ENCODE data around the gene C22orf39. TPM values are rescaled to one million over a fixed set of nuclear protein-coding genes. Genes with fewer than 3 reads are reported as not detected.

Gene C22orf39
- total RNA-seq, 1 donor from 2014 or later: 76.2 TPM

DNA sequence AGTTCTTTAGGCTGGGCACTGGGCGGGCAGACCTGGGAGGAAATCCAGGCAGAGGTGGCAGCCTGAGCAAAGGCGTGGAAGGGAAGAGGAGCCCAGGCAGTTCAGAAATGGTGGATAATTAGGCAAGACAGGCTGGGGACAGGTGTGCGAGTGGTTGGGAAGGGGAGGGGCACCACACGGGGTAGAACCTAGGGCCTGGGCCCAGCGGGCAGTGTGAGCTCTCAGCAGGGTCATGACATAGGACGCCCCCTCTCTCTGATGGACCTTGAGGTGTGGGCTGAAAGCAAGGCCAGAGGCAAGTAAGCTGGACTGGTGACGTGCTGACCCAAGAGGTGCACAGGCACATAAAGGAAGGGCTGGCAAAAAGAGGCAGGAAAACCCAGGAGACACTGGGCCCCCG lies 24.7 kb upstream of the C22orf39 start:
- no peak for DNase-seq
- peaks cover 85% of the 10 kb centered on the region for H3K36me3 ChIP-seq
- intact Hi-C loops (cut with micrococcal nuclease): no loop called here
- H3K27me3 ChIP-seq (ENCODE audit: low read depth): no peaks in the 10 kb centered on the region
- H3K4me1 ChIP-seq: peaks cover 19% of the 10 kb centered on the region
- no peak overlapping the region for H3K27ac ChIP-seq (replicated peaks)
- TF ChIP-seq, protein P1, sequence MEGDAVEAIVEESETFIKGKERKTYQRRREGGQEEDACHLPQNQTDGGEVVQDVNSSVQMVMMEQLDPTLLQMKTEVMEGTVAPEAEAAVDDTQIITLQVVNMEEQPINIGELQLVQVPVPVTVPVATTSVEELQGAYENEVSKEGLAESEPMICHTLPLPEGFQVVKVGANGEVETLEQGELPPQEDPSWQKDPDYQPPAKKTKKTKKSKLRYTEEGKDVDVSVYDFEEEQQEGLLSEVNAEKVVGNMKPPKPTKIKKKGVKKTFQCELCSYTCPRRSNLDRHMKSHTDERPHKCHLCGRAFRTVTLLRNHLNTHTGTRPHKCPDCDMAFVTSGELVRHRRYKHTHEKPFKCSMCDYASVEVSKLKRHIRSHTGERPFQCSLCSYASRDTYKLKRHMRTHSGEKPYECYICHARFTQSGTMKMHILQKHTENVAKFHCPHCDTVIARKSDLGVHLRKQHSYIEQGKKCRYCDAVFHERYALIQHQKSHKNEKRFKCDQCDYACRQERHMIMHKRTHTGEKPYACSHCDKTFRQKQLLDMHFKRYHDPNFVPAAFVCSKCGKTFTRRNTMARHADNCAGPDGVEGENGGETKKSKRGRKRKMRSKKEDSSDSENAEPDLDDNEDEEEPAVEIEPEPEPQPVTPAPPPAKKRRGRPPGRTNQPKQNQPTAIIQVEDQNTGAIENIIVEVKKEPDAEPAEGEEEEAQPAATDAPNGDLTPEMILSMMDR (IDR thresholded peaks at IDR 0.05; ENCODE audit: borderline replicate concordance): no peak
- no peaks in the 10 kb centered on the region for H3K9me3 ChIP-seq (replicated peaks)
- no peak overlapping the region for H3K4me3 ChIP-seq

DNA sequence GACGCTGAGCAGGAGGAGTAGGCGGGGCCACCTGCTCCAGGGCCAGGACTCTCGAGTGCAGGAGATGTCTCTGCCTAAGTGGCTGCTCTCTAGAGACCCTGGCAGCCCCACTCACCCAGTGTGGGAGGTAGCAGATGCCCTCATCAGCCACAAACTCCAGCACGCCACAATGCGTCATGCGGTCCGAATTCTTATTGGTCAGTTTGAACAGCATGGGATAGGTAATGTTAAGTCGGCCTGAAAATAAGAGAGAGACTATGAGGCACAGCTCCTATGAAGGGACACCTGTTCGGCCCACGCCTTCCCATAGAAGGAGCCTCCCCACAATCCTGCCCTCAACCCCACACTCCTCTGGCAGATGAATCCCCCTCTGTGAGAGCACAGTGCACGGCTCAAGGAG lies 24.1 kb upstream of the C22orf39 start:
- Histone ChIP-seq H3K4me1 (peaks cover 12% of the 10 kb centered on the region), H3K27ac (replicated peaks) (no peak overlapping the region), H3K36me3 (peaks cover 91% of the 10 kb centered on the region), H3K27me3 (ENCODE audit: low read depth) (no peaks in the 10 kb centered on the region), H3K9me3 (replicated peaks) (no peaks in the 10 kb centered on the region), H3K4me3 (no peak overlapping the region)
- TF ChIP-seq, protein P1 (IDR thresholded peaks at IDR 0.05; ENCODE audit: borderline replicate concordance): no peak
- intact Hi-C loops (cut with micrococcal nuclease): no loop called here
- DNase-seq: no peak

DNA sequence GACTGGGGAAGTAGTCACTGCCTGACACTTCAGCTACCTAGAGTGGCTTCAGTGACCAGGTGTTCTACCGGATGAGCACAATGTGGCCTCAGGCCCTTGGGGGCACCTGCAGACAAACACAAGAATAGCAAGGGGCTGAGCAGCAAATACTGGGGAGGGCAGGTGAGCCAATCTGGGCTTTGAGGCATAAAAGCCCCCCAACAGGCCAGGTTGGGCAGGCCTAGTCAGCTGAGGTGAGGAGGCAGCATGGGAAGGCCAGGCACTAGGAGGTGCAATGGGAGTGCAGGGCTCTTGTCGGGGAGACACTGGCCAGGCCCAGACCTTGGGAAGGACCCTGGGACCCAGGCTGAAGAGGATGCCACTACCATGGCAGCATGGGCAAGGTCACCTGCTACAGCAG lies 22.5 kb upstream of the C22orf39 start:
- Histone ChIP-seq H3K27me3 (ENCODE audit: low read depth) (no peaks in the 10 kb centered on the region), H3K9me3 (replicated peaks) (no peaks in the 10 kb centered on the region), H3K4me1 (no peaks in the 10 kb centered on the region), H3K36me3 (peaks cover 100% of the 10 kb centered on the region), H3K4me3 (no peak overlapping the region), H3K27ac (replicated peaks) (no peak overlapping the region)
- intact Hi-C loops (cut with micrococcal nuclease): no loop called here
- TF ChIP-seq, protein P1 (IDR thresholded peaks at IDR 0.05; ENCODE audit: borderline replicate concordance): no peak
- DNase-seq: no peak

DNA sequence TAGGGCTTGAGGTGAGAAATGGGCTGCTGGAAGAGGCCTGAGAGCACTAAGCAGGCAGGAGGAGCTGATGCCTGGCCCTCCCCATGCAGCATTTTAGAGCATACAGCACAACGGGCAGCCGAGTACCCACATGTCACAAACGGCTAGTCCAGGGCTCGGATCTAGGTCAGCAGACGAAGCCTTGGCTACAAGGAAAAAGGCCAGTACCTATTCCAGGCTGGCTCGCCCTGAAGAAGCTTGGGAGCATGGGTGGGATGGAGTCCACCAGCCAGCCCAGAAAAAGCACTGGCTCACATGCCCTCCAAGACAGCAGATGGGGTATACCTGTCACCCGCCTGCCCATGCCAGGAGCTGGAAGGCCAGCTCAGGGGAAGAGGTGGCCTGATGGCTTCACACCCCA lies 21.9 kb upstream of the C22orf39 start:
- Histone ChIP-seq H3K27me3 (ENCODE audit: low read depth) (no peaks in the 10 kb centered on the region), H3K27ac (replicated peaks) (no peak overlapping the region), H3K36me3 (peaks cover 100% of the 10 kb centered on the region), H3K4me3 (no peak overlapping the region), H3K4me1 (no peaks in the 10 kb centered on the region), H3K9me3 (replicated peaks) (no peaks in the 10 kb centered on the region)
- DNase-seq: no peak
- intact Hi-C loops (cut with micrococcal nuclease): no loop called here
- TF ChIP-seq, protein P1 (IDR thresholded peaks at IDR 0.05; ENCODE audit: borderline replicate concordance): no peak

DNA sequence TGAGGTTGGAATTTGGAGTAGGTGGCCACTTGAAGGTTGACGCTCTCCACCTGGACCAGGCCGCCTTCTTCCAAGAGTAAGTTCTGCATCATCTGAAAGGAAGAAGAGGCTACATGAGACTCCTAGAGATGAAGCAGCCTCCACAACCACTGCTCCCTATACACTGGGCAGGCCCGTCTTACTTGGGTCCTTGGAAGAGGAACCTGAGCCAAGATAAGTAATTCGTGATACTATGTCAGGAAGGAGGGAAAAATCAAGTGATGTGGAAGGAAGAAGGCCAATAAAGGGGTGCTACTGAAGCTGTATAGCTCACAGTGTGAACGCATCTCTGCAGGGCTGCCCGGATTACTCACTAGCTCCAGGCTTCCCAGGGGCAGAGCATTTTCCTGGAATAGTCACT lies 20.4 kb upstream of the C22orf39 start:
- no peaks in the 10 kb centered on the region for H3K27me3 ChIP-seq (ENCODE audit: low read depth)
- no peak overlapping the region for H3K27ac ChIP-seq (replicated peaks)
- no peaks in the 10 kb centered on the region for H3K4me1 ChIP-seq
- DNase-seq: no peak
- peaks cover 100% of the 10 kb centered on the region for H3K36me3 ChIP-seq
- H3K9me3 ChIP-seq (replicated peaks): no peaks in the 10 kb centered on the region
- TF ChIP-seq, protein P1 (IDR thresholded peaks at IDR 0.05; ENCODE audit: borderline replicate concordance): no peak
- no peak overlapping the region for H3K4me3 ChIP-seq
- intact Hi-C loops (cut with micrococcal nuclease): no loop called here

Measured in left ventricle myocardium inferior (tissue), 1 donor.